Caco-2 (cell line): Measurements from ENCODE around the gene TSC22D2. TPM values are rescaled to one million over a fixed set of nuclear protein-coding genes. Genes with fewer than 3 reads are reported as not detected.
A peak's percentile ranks its signal among the peaks of the same experiment; 100 is the strongest.

Experiments
- BruUV-seq: library from RNA; stranded (reverse); fragments of 400-500 nt; replicated peaks from 2 replicates; lab custom pipeline; 2021; lab: Mats Ljungman, UMichigan
- CTCF ChIA-PET: fragments of 300-600 bp; sonication (Branson Sonifier 250); formaldehyde crosslinking; loops from one replicate; lab custom pipeline; 2022; ENCODE audit warnings: antibody characterized with exemption; lab: Charles Lee
- POLR2A ChIA-PET: fragments of 300-600 bp; sonication (Branson Sonifier 250); formaldehyde crosslinking; loops from one replicate; lab custom pipeline; 2022; ENCODE audit warnings: antibody characterized with exemption; lab: Charles Lee
- DNase-seq, 2 experiments: peaks; one replicate each; pipeline versions ENCODE4 v3.0.0 to v3.0.0-alpha.2; 2020 to 2022
- H3K27me3 ChIP-seq: replicated peaks from 2 replicates; pipeline ENCODE4 v1.6.0; 2011; ENCODE audit warnings: low read length; ENCODE audit not compliant: control insufficient read depth, insufficient read depth
- H3K36me3 ChIP-seq: 2 replicates; pipeline ENCODE4 v1.5.1; 2011; ENCODE audit warnings: low read length; ENCODE audit not compliant: control insufficient read depth, insufficient read depth
- H3K4me1 ChIP-seq: fragments of 250-450 bp; sonication (Bioruptor Pico); 2 replicates; pipeline ENCODE4 v1.5.1; 2020; ENCODE audit warnings: mild to moderate bottlenecking
- H3K4me3 ChIP-seq: 2 replicates; pipeline ENCODE4 v1.5.1; 2011; ENCODE audit warnings: low read depth, mild to moderate bottlenecking, control low read depth, low read length
- H3K9me3 ChIP-seq: fragments of 250-450 bp; sonication (Bioruptor Pico); 2 replicates; pipeline ENCODE4 v1.5.1; 2020; ENCODE audit warnings: mild to moderate bottlenecking, moderate library complexity
- H3K27ac Mint-ChIP-seq: one replicate; pipeline ENCODE4 v1.8.0; 2022; ENCODE audit warnings: mixed read lengths; ENCODE audit not compliant: unreplicated experiment
- H3K27me3 Mint-ChIP-seq: one replicate; pipeline ENCODE4 v1.8.0; 2022; ENCODE audit warnings: mixed read lengths; ENCODE audit not compliant: insufficient read depth, unreplicated experiment
- H3K36me3 Mint-ChIP-seq: one replicate; pipeline ENCODE4 v1.8.0; 2022; ENCODE audit warnings: mild to moderate bottlenecking, mixed read lengths; ENCODE audit not compliant: insufficient read depth, unreplicated experiment
- H3K4me1 Mint-ChIP-seq: one replicate; pipeline ENCODE4 v1.8.0; 2022; ENCODE audit warnings: low read depth, mixed read lengths; ENCODE audit not compliant: unreplicated experiment
- H3K4me3 Mint-ChIP-seq: one replicate; pipeline ENCODE4 v1.8.0; 2022; ENCODE audit warnings: mild to moderate bottlenecking, moderate library complexity, mixed read lengths; ENCODE audit not compliant: unreplicated experiment
- H3K9me3 Mint-ChIP-seq: one replicate; pipeline ENCODE4 v1.8.0; 2022; ENCODE audit warnings: mixed read lengths; ENCODE audit not compliant: unreplicated experiment
- CTCF ChIP-seq, 2 experiments: fragments of 200-600 bp in 1 of 2; IDR thresholded peaks; 1 replicate in 1 of 2; 2 replicates in 1 of 2; pipeline versions ENCODE4 v1.5.1 to v1.8.0; 2011 to 2022; ENCODE audit warnings: antibody characterized with exemption in 1 of 2, control low read depth in 1 of 2, inconsistent platforms in 1 of 2, low read depth in 1 of 2, low read length in 1 of 2, mild to moderate bottlenecking in 1 of 2, moderate library complexity in 1 of 2; ENCODE audit not compliant: insufficient read depth in 1 of 2, severe bottlenecking in 1 of 2, unreplicated experiment in 1 of 2
- intact Hi-C: fragments of 100-400 bp; cut with micrococcal nuclease; formaldehyde crosslinking; loops from one replicate; pipeline ENCODE4 v1.10.0; 2022; ENCODE audit not compliant: unreplicated experiment
- total RNA-seq: library from RNA; stranded (reverse); gene quantifications from 2 replicates; pipeline ENCODE4 v1.2.3, GENCODE V29; 2022

Gene TSC22D2
- total RNA-seq, 1 experiment from 2014 or later: 30.8 TPM

GRCh38 chr3:150367757-150368156 lies 40.3 kb upstream of the TSC22D2 start:
- POLR2A ChIA-PET: no interaction called here
- Mint-ChIP-seq H3K36me3 (no peaks in the 10 kb centered on the region), H3K4me1 (peaks cover 23% of the 10 kb centered on the region), H3K9me3 (no peaks in the 10 kb centered on the region), H3K27me3 (no peaks in the 10 kb centered on the region), H3K27ac (no peak overlapping the region), H3K4me3 (no peak overlapping the region)
- DNase-seq: no peak
- intact Hi-C loops: no loop called here
- no peak overlapping the region for H3K4me3 ChIP-seq
- BruUV-seq: no TSS peak
- peaks cover 39% of the 10 kb centered on the region for H3K4me1 ChIP-seq
- no peaks in the 10 kb centered on the region for H3K9me3 ChIP-seq
- CTCF ChIA-PET: interaction anchor here (0.5 to 0.6 kb wide), 3 partner anchors 19 to 937 kb away, joined by 3 to 5 read pairs (median 3); no protein-coding TSS in a partner anchor
- no peaks in the 10 kb centered on the region for H3K27me3 ChIP-seq
- TF ChIP-seq CTCF (IDR thresholded peaks at IDR 0.05; ENCODE audit: insufficient read depth in 1 of 2, low read depth in 1 of 2, low read length in 1 of 2, severe bottlenecking in 1 of 2, unreplicated experiment in 1 of 2): no peak
- no peaks in the 10 kb centered on the region for H3K36me3 ChIP-seq

GRCh38 chr3:150370122-150370602 lies 37.9 kb upstream of the TSC22D2 start:
- no peak for TF ChIP-seq CTCF (IDR thresholded peaks at IDR 0.05; ENCODE audit: insufficient read depth in 1 of 2, low read depth in 1 of 2, low read length in 1 of 2, severe bottlenecking in 1 of 2, unreplicated experiment in 1 of 2)
- no peaks in the 10 kb centered on the region for H3K9me3 Mint-ChIP-seq
- peak; percentile 80 to 84 for DNase-seq
- H3K4me3 ChIP-seq: peak overlapping the region; percentile 11
- H3K4me3 Mint-ChIP-seq: peak overlapping the region; percentile 70
- H3K36me3 ChIP-seq: no peaks in the 10 kb centered on the region
- H3K36me3 Mint-ChIP-seq: no peaks in the 10 kb centered on the region
- intact Hi-C loops: loop anchor here (1.0 to 2.0 kb wide), 5 partner anchors 25 to 127 kb away; partner anchors contain the start of gene TSC22D2
- peaks cover 40% of the 10 kb centered on the region for H3K4me1 ChIP-seq
- H3K27ac Mint-ChIP-seq: peak overlapping the region; percentile 53
- BruUV-seq: no TSS peak
- no peaks in the 10 kb centered on the region for H3K9me3 ChIP-seq
- no peaks in the 10 kb centered on the region for H3K27me3 ChIP-seq
- no peaks in the 10 kb centered on the region for H3K27me3 Mint-ChIP-seq
- POLR2A ChIA-PET: no interaction called here
- H3K4me1 Mint-ChIP-seq: peaks cover 13% of the 10 kb centered on the region
- CTCF ChIA-PET: no interaction called here

GRCh38 chr3:150370999-150371398 lies 37.1 kb upstream of the TSC22D2 start:
- no peaks in the 10 kb centered on the region for H3K36me3 ChIP-seq
- POLR2A ChIA-PET: no interaction called here
- Mint-ChIP-seq H3K4me3 (peak overlapping the region; percentile 70), H3K27me3 (no peaks in the 10 kb centered on the region), H3K4me1 (peaks cover 16% of the 10 kb centered on the region), H3K36me3 (no peaks in the 10 kb centered on the region), H3K27ac (peak overlapping the region; percentile 86), H3K9me3 (no peaks in the 10 kb centered on the region)
- peaks cover 44% of the 10 kb centered on the region for H3K4me1 ChIP-seq
- no peak for DNase-seq
- H3K4me3 ChIP-seq: peak overlapping the region; percentile 43
- no TSS peak for BruUV-seq
- no peaks in the 10 kb centered on the region for H3K9me3 ChIP-seq
- intact Hi-C loops: loop anchor here (1.0 to 2.0 kb wide), 5 partner anchors 26 to 128 kb away; partner anchors contain the start of gene TSC22D2
- no peak for TF ChIP-seq CTCF (IDR thresholded peaks at IDR 0.05; ENCODE audit: insufficient read depth in 1 of 2, low read depth in 1 of 2, low read length in 1 of 2, severe bottlenecking in 1 of 2, unreplicated experiment in 1 of 2)
- no peaks in the 10 kb centered on the region for H3K27me3 ChIP-seq
- CTCF ChIA-PET: no interaction called here
